ENCODE measurements around the gene USP40. TPM values are rescaled to one million over a fixed set of nuclear protein-coding genes. Genes with fewer than 3 reads are reported as not detected.

The USP40 gene
- total and polyA plus RNA-seq, 2 of the 8 experiments (the other 6 are each of a cell fraction or from before 2014, with no cell fraction given): 12.0 to 15.7 TPM

DNA sequence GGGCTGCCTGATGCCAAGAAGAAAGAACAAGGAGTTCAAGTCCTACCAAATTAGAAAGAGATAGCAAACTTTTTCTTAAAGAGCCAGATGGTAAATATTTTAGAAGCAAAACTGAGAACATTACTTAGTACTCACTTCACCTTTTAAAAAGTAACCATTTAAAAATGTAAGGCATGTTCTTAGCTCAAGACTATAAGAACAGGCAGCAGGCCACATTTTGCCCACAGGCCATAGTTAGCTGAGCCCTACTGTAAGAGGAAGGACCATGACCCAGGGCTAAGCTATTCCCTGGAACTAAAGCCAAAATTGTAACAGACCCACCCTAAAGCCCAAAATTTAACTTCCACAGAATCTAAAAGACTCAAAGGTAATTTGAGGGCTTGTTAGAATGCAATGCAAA, 31.3 kb downstream of the USP40 start:
- CTCF ChIA-PET (ENCODE audit: partially characterized antibody): interaction anchor here (1.3 kb wide), 1 partner anchor 29 kb away, joined by 3 read pairs; no protein-coding TSS in a partner anchor
- TF ChIP-seq CREB1 (IDR thresholded peaks at IDR 0.05) (no peak), GABPA (IDR thresholded peaks at IDR 0.05; ENCODE audit: borderline replicate concordance, insufficient read depth, low read length) (no peak), BRCA1 (IDR thresholded peaks at IDR 0.05; ENCODE audit: low read depth, low read length) (no peak), EGR1 (IDR thresholded peaks at IDR 0.05; ENCODE audit: borderline replicate concordance, low read depth, low read length) (no peak), SP1 (IDR thresholded peaks at IDR 0.05; ENCODE audit: low read depth, low read length) (no peak), BCL11A (IDR thresholded peaks at IDR 0.05; ENCODE audit: low read depth in 2 of 2, low read length in 2 of 2) (no peak), RXRA (IDR thresholded peaks at IDR 0.05; ENCODE audit: insufficient read depth, low read depth, low read length) (no peak), JUND (IDR thresholded peaks at IDR 0.05; ENCODE audit: low read length) (no peak), ZNF274 (IDR thresholded peaks at IDR 0.05; ENCODE audit: borderline replicate concordance, extremely low read depth, low read length) (no peak), HDAC6 (IDR thresholded peaks at IDR 0.05; ENCODE audit: low read depth, low read length) (no peak), CEBPB (IDR thresholded peaks at IDR 0.05; ENCODE audit: low read depth, low read length) (no peak), SIRT6 (IDR thresholded peaks at IDR 0.05; ENCODE audit: low read length) (no peak), KDM4A (IDR thresholded peaks at IDR 0.05; ENCODE audit: low read depth, low read length, severe bottlenecking) (no peak), KDM1A (IDR thresholded peaks at IDR 0.05; ENCODE audit: borderline replicate concordance, low read length) (no peak)
- TF ChIP-seq, protein P1, sequence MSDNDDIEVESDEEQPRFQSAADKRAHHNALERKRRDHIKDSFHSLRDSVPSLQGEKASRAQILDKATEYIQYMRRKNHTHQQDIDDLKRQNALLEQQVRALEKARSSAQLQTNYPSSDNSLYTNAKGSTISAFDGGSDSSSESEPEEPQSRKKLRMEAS (IDR thresholded peaks at IDR 0.05): no peak
- TF ChIP-seq, protein P2, sequence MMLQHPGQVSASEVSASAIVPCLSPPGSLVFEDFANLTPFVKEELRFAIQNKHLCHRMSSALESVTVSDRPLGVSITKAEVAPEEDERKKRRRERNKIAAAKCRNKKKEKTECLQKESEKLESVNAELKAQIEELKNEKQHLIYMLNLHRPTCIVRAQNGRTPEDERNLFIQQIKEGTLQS (IDR thresholded peaks at IDR 0.05; ENCODE audit: insufficient read depth, low read depth, low read length): no peak

More for the DNA sequence above, 31.3 kb downstream of the USP40 start:
- no peaks in the 10 kb centered on the region for H4K20me1 ChIP-seq (replicated peaks in 1 of 2; ENCODE audit: control insufficient read depth in 1 of 2, insufficient read depth in 2 of 2, low read length in 2 of 2)
- no peak overlapping the region for H2BK20ac ChIP-seq (ENCODE audit: low read length)
- FAIRE-seq (no peak), DNase-seq (ENCODE audit: low read depth in 1 of 2, low spot score in 2 of 2) (no peak)
- H3K4me3 ChIP-seq (ENCODE audit: extremely low read depth in 1 of 4, insufficient read depth in 2 of 4, low read depth in 3 of 4, low read length in 4 of 4): no peak overlapping the region
- no peak overlapping the region for H3K27ac ChIP-seq (ENCODE audit: low read depth, low read length)
- H3K23ac ChIP-seq (ENCODE audit: insufficient read length): no peak overlapping the region
- H2BK15ac ChIP-seq (ENCODE audit: low read length): no peak overlapping the region
- H4K8ac ChIP-seq (ENCODE audit: extremely low read depth, insufficient read depth, low read length): no peak overlapping the region
- H3K79me2 ChIP-seq (ENCODE audit: control insufficient read depth in 1 of 2, insufficient read depth in 2 of 2, low read length in 2 of 2): no peaks in the 10 kb centered on the region
- no peak overlapping the region for H3K4ac ChIP-seq (replicated peaks; ENCODE audit: insufficient read length, low read depth, low read length)
- H3K23me2 ChIP-seq (ENCODE audit: low read depth, low read length): no peaks in the 10 kb centered on the region
- no peak overlapping the region for H2BK120ac ChIP-seq (replicated peaks; ENCODE audit: low read depth, low read length)
- no peak overlapping the region for H3K18ac ChIP-seq (ENCODE audit: extremely low read depth, low read length)
- peaks cover 0 to 3% (median 0%) of the 10 kb centered on the region in 4 experiments; a peak in 1 of 8 replicates for H3K36me3 ChIP-seq (ENCODE audit: control insufficient read depth in 2 of 4, insufficient read depth in 4 of 4, low read length in 3 of 4)
- POLR2A ChIA-PET (ENCODE audit: partially characterized antibody): no interaction called here
- no peak overlapping the region for H3K9ac ChIP-seq (replicated peaks in 1 of 4; ENCODE audit: extremely low read depth in 1 of 4, low read depth in 3 of 4, low read length in 3 of 4)
- H3K27me3 ChIP-seq (replicated peaks in 1 of 4; ENCODE audit: control insufficient read depth in 3 of 4, extremely low read depth in 1 of 4, insufficient read depth in 3 of 4, low read length in 3 of 4): no peaks in the 10 kb centered on the region
- no peak overlapping the region for H4K5ac ChIP-seq (ENCODE audit: insufficient read length, low read depth, low read length)
- H3K14ac ChIP-seq (ENCODE audit: insufficient read length): no peak overlapping the region
- H2AFZ ChIP-seq (ENCODE audit: low read length): no peak overlapping the region
- no peaks in the 10 kb centered on the region for H3K4me1 ChIP-seq (replicated peaks in 1 of 4; ENCODE audit: control insufficient read depth in 3 of 4, insufficient read depth in 4 of 4, low read length in 3 of 4)
- no peak overlapping the region for H2BK5ac ChIP-seq (ENCODE audit: low read depth, low read length)
- no peaks in the 10 kb centered on the region for H3K79me1 ChIP-seq (ENCODE audit: low read depth, low read length)
- no peak overlapping the region for H3K4me2 ChIP-seq (ENCODE audit: insufficient read depth in 1 of 2, low read depth in 2 of 2, low read length in 2 of 2)
- H3K9me3 ChIP-seq (ENCODE audit: insufficient read depth in 2 of 2, low read depth in 1 of 2, low read length in 1 of 2): no peaks in the 10 kb centered on the region
- no peak overlapping the region for H2AK5ac ChIP-seq (ENCODE audit: low read depth, low read length)
- H2BK12ac ChIP-seq (ENCODE audit: low read depth, low read length): no peak overlapping the region
- no peak overlapping the region for H4K91ac ChIP-seq (replicated peaks; ENCODE audit: insufficient read length, low read length)
- H3K56ac ChIP-seq (replicated peaks; ENCODE audit: insufficient read length, low read depth, low read length): no peak overlapping the region
